Keratinocyte (primary cell): ENCODE results near the gene PFKP. TPM values are rescaled to one million over a fixed set of nuclear protein-coding genes. Genes with fewer than 3 reads are reported as not detected.

Source experiments
- DNase-seq: peaks from one replicate; pipeline ENCODE4 v3.0.0-alpha.2; 2011; ENCODE audit warnings: low read depth, missing footprints, low spot score
- FAIRE-seq: peaks from 2 replicates; lab custom pipeline; 2011; peaks lifted over from hg19 to GRCh38; lab: Jason Lieb, UNC
- H2AFZ ChIP-seq: 2 replicates; pipeline ENCODE4 v1.6.0; 2012; ENCODE audit warnings: low read length, control low read depth, inconsistent platforms; ENCODE audit not compliant: control insufficient read depth
- H3K27ac ChIP-seq: 2 replicates; pipeline ENCODE4 v1.5.1; 2011; ENCODE audit warnings: low read length; ENCODE audit not compliant: control insufficient read depth, insufficient read depth
- H3K27me3 ChIP-seq: 3 replicates; pipeline ENCODE4 v1.6.0; 2011; ENCODE audit warnings: low read length; ENCODE audit not compliant: control insufficient read depth, insufficient read depth; ENCODE audit errors: extremely low read depth
- H3K36me3 ChIP-seq, 2 experiments: 2 replicates in 1 of 2; 3 replicates in 1 of 2; pipeline ENCODE4 v1.5.1; 2011; ENCODE audit warnings: low read length in 2 of 2, mild to moderate bottlenecking in 1 of 2; ENCODE audit not compliant: control insufficient read depth in 2 of 2, insufficient read depth in 2 of 2; ENCODE audit errors: extremely low read depth in 1 of 2
- H3K4me1 ChIP-seq: 3 replicates; pipeline ENCODE4 v1.5.1; 2011; ENCODE audit warnings: low read length; ENCODE audit not compliant: control insufficient read depth, insufficient read depth; ENCODE audit errors: extremely low read depth
- H3K4me2 ChIP-seq: 3 replicates; pipeline ENCODE4 v1.6.0; 2011; ENCODE audit warnings: low read depth, low read length; ENCODE audit not compliant: control insufficient read depth, insufficient read depth; ENCODE audit errors: extremely low read depth
- H3K4me3 ChIP-seq, 3 experiments: fragments of 200-600 bp in 1 of 3; sonication (generic) in 1 of 3; 2 replicates in 2 of 3; 3 replicates in 1 of 3; pipeline ENCODE4 v1.5.1; 2011 to 2016; ENCODE audit warnings: low read length in 3 of 3, mild to moderate bottlenecking in 3 of 3, control low read depth in 2 of 3, inconsistent platforms in 1 of 3, low read depth in 1 of 3, mixed read lengths in 1 of 3, mixed run types in 1 of 3, moderate library complexity in 1 of 3; ENCODE audit not compliant: control insufficient read depth in 2 of 3, insufficient read depth in 2 of 3; ENCODE audit errors: extremely low read depth in 1 of 3
- H3K79me2 ChIP-seq: 2 replicates; pipeline ENCODE4 v1.6.0; 2012; ENCODE audit warnings: low read length; ENCODE audit not compliant: control insufficient read depth, insufficient read depth
- H3K9ac ChIP-seq: 3 replicates; pipeline ENCODE4 v1.6.0; 2011; ENCODE audit warnings: low read length; ENCODE audit not compliant: control insufficient read depth, insufficient read depth; ENCODE audit errors: extremely low read depth
- H3K9me1 ChIP-seq: 3 replicates; pipeline ENCODE4 v1.6.0; 2011; ENCODE audit warnings: low read length; ENCODE audit not compliant: control insufficient read depth, insufficient read depth; ENCODE audit errors: extremely low read depth
- H3K9me3 ChIP-seq: 2 replicates; pipeline ENCODE4 v1.5.1; 2012; ENCODE audit warnings: low read depth, low read length; ENCODE audit not compliant: control insufficient read depth
- H4K20me1 ChIP-seq: 3 replicates; pipeline ENCODE4 v1.6.0; 2011; ENCODE audit warnings: low read length; ENCODE audit not compliant: control insufficient read depth, insufficient read depth; ENCODE audit errors: extremely low read depth
- CTCF ChIP-seq, 3 experiments: IDR thresholded peaks in 1 of 3; conservative IDR thresholded peaks in 1 of 3; optimal IDR thresholded peaks in 1 of 3; 2 replicates in 2 of 3; 3 replicates in 1 of 3; pipeline versions ENCODE3 to v1.5.1; 2011; ENCODE audit warnings: low read length in 3 of 3, mild to moderate bottlenecking in 3 of 3, moderate library complexity in 2 of 3, control low read depth in 1 of 3, inconsistent platforms in 1 of 3; ENCODE audit not compliant: insufficient read depth in 2 of 3; ENCODE audit errors: extremely low read depth in 1 of 3
- EZH2 ChIP-seq: IDR thresholded peaks from one replicate; pipeline ENCODE4 v1.6.1; 2012; ENCODE audit warnings: inconsistent platforms, mild to moderate bottlenecking, low read length, moderate library complexity
- dilution Hi-C: fragments of 300-500 bp; cut with MboI; formaldehyde crosslinking; loops from one replicate; pipeline ENCODE4 v1.7.0; 2020; ENCODE audit warnings: low sequenced_read_pairs; ENCODE audit not compliant: extremely low pct_ligation_motif_present
- polyA plus RNA-seq, 5 experiments: library from polyadenylated mRNA; depleted of rRNA in 3 of 5; stranded (reverse) in 3 of 5; stranded (forward) in 1 of 5; unstranded in 1 of 5; fragments of >200 nt; gene quantifications; 1 replicate in 1 of 5; 2 replicates in 3 of 5; 3 replicates in 1 of 5; pipeline versions ENCODE4 v1.2.1 to v1.2.3, GENCODE V29; 2011 to 2012; ENCODE audit warnings: missing spikeins in 2 of 5, low read depth in 1 of 5, low replicate concordance in 1 of 5

Gene PFKP
- polyA plus RNA-seq, 1 donor (not counting 4 experiments of a cell fraction or from before 2014, with no cell fraction given), result 117 TPM

- dilution Hi-C loops, result no loop called here
- TF ChIP-seq EZH2 (no peak), CTCF (optimal IDR thresholded peaks at IDR 0.05 in 1 of 3, IDR thresholded peaks at IDR 0.05 in 1 of 3, conservative IDR thresholded peaks at IDR 0.05 in 1 of 3; ENCODE audit: extremely low read depth in 1 of 3, insufficient read depth in 2 of 3, low read length in 3 of 3) (no peak)
- H4K20me1 ChIP-seq, result no peaks in the 10 kb centered on the region
- no peak overlapping the region for H2AFZ ChIP-seq
- H3K36me3 ChIP-seq, result peaks cover 5 to 20% of the 10 kb centered on the region in 2 experiments
- peaks cover 66% of the 10 kb centered on the region for H3K79me2 ChIP-seq
- H3K4me3 ChIP-seq, result peak overlapping the region in 2 of 3 experiments; percentile 61 to 63
- peak overlapping the region; percentile 54 for H3K4me2 ChIP-seq
- H3K27me3 ChIP-seq, result no peaks in the 10 kb centered on the region
- H3K9me1 ChIP-seq, result peaks cover 6% of the 10 kb centered on the region
- no peak for FAIRE-seq
- peak overlapping the region; percentile 41 for H3K9ac ChIP-seq
- no peak for DNase-seq
- peak overlapping the region; percentile 85 for H3K27ac ChIP-seq
- H3K9me3 ChIP-seq, result no peaks in the 10 kb centered on the region
- H3K4me1 ChIP-seq, result peaks cover 72% of the 10 kb centered on the region
Observed at GRCh38 chr10:3094609-3095036, 27.3 kb downstream of the PFKP start.

DNA sequence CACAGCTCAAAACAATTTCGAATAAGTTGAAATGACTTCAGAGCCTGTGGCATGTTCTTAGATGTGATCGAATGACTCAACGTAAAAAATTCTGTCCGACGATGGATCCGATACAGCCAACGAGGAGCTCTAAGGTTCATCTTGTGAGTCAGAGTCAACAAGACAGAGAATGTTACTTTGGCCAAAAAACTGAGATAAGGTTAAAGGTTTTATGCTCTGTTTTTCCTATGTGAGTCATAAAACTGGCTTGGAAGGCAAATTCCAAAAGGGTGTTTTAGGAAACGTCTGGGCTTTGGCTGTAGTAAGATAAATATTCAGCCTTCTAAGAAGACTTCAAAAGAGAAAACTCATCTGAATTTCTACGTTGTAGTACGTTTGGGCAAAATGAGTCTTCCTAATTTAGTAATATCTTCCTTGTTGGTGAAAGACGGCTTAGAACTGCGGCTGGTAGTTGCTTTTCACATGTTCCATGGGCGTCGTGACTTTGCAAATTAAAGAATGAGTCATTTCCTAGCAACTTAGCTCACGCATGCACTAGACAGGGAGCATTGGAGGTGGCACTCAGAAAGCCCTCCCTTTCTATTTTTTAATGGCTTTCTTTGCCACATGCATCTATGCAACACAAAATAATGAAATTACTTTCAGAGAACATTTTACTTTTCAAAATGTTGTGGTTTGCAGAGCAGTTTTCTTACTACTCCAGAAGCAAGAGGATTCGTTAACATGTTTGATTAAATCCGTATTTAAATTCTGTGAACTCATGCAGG lies 28.2 kb downstream of the PFKP start:
- H3K79me2 ChIP-seq, result peaks cover 66% of the 10 kb centered on the region
- no peak overlapping the region for H2AFZ ChIP-seq
- dilution Hi-C loops, result no loop called here
- peak overlapping the region in 2 of 3 experiments; percentile 61 to 63 for H3K4me3 ChIP-seq
- peaks cover 63% of the 10 kb centered on the region for H3K4me1 ChIP-seq
- DNase-seq (peak; percentile 94), FAIRE-seq (peak; percentile 79)
- H3K4me2 ChIP-seq, result peak overlapping the region; percentile 54
- peak overlapping the region; percentile 85 for H3K27ac ChIP-seq
- no peaks in the 10 kb centered on the region for H3K9me3 ChIP-seq
- TF ChIP-seq CTCF (optimal IDR thresholded peaks at IDR 0.05 in 1 of 3, IDR thresholded peaks at IDR 0.05 in 1 of 3, conservative IDR thresholded peaks at IDR 0.05 in 1 of 3; ENCODE audit: extremely low read depth in 1 of 3, insufficient read depth in 2 of 3, low read length in 3 of 3) (no peak), EZH2 (no peak)
- H3K36me3 ChIP-seq, result peaks cover 11 to 22% of the 10 kb centered on the region in 2 experiments
- H3K9me1 ChIP-seq, result peaks cover 6% of the 10 kb centered on the region
- peak overlapping the region; percentile 41 for H3K9ac ChIP-seq
- H3K27me3 ChIP-seq, result no peaks in the 10 kb centered on the region
- H4K20me1 ChIP-seq, result no peaks in the 10 kb centered on the region
